ENCODE data around the gene TUBA3E.
"Not testable (repeated sequence)": the region's sequence is repeated elsewhere in the genome, so short reads cannot be mapped to it uniquely, and the experiment has no call there.

Gene TUBA3E

DNA sequence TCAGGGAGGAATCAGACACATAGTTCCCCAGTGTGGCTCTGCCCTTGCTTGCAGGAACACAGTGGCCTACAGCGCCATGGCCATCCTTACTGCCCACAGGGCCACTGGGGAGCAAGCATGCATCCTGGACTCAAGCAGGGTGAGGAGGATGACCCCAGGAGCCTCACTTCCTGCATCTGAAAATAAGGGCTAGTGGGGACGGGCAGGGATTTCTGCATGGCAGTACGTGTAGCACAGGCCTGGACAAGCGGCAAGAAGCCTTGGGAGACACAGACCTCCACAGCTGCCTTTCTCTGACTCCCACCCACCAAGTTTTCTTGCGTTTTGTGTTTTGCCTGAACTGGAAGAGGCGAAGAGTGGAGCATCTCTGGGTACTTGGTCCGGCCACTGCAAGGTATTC, 35.8 kb downstream of the TUBA3E start:
- DNase-seq (ENCODE audit: low read depth) = not testable (repeated sequence)

DNA sequence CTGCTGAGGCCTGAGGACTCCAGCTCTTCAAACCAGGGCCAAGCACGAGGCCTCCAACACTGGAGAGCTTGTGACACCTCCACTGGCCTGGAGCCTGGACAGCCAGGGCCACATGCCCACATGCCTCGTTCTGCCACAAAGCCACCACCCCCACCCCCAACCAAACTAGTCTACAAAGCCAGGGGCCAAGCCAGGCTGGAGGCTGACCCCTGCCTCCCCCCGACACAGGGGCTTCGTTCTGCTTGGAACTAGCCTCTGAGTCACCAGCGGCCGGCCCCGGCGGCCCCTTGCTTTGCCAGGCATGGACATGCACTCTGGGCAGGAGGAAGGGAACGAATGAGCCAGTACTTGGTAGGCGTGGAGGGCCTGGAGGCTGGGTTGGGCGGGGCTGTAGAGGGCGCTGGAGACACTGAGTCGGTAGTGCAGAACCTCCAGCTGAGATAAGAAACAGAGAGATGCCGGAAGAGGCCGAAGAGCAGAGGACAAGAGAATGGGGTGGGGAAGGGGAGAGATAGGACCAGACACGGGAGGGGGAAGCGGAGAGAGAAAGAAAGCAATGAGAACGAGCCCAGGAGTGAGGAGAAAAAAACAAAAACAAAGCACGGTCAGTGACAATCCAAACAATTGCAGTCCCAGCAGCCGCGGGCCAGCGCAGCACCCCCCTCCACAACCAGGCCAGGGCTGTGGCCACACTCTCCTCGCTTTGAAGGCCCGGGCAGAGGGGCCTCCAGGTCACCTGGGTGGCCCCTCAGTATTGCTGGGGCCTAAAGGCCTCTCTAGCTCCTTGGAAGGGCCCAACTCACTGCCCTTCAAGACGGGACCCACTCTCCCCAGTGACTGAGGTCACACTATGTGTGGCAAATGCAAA, 37.2 kb downstream of the TUBA3E start:
- DNase-seq (ENCODE audit: low read depth) = not testable (repeated sequence)

DNA sequence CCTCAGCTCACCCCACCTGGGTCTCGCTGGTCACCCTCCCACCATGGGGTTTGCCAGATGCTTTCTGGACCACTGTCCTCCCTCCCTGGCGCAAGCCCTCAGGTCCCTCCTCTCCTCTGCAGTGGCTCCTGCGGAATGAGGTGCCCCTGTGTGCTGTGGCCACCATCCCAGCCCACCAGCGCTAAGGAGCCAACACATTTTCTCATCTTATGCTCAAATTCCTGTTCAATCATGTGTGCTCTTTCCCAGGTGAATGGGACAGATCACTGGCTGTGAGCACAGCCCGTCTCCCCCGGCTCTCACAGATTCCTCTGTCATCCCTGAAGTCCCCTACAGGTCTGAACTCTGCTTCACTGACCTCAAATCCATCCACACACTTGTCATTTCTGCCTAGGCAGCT, 38.1 kb downstream of the TUBA3E start:
- DNase-seq (ENCODE audit: low read depth) = no peak

DNA sequence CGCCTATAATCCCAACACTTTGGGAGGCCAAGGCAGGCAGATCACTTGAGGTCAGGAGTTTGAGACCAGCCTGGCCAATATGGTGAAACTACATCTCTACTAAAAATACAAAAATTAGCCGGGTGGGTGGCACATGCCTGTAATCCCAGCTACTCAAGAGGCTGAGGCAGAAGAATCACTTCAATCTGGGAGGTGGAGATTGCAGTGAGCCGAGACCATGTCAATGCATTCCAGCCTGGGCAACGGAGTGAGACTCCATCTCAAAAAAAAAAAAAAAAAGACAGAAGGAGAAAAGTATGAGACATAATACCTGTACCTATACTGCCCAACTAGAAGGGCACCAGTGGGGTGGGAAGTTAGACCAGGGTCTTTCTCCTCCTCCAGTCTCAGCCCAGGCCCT, 38.9 kb downstream of the TUBA3E start:
- DNase-seq (ENCODE audit: low read depth) = not testable (repeated sequence)

DNA sequence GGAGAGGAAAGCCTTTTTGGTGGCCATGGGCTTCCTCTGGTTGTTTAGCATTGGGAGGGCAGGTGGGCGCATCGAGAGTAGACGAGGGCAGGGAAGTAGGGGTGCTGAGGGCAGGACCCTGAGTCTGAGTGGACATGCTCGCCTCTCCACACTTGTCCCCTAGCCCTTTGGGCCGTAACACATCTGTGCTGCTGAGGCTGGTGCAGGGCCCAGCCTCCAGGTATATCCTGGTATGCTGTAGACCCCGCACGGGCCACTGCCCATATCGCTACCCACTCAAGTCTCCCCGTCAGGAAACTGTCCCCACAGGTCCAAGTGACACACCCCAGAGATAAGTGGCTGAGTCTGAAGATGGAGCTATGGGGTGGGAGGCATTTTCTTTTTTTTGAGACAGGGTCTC, 39.6 kb downstream of the TUBA3E start:
- no peak for DNase-seq (ENCODE audit: low read depth)

DNA sequence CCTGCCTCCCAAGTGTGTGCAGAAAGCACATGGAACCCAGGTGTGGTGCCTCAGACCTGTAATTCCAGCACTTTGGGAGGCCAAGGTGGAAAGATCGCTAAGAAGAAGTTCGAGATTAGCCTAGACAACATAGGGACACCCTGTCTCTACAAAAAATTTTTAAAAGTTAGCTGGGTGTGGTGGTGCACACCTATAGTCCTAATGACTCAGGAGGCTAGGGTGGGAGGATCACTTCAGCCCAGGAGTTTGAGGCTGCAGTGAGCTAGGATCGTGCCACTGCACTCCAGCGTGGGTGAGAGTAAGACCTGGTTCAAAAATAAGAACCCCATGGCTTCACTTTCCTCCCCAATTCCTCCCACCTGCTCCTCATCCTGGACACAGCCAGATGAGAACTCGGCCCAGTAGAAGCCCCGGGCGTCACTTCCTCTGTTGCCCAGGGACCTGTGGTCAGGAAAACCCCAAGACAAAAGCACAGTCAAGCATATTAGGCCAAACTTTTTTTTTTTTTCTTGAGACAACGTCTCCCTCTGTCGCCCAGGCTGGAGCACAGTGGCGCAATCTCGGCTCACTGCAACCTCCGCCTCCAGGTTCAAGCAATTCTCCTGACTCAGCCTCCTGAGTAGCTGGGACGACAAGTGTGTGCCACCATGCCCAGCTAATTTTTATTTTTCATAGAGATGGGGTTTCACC, 40.3 kb downstream of the TUBA3E start:
- DNase-seq (ENCODE audit: low read depth) = not testable (repeated sequence)

DNA sequence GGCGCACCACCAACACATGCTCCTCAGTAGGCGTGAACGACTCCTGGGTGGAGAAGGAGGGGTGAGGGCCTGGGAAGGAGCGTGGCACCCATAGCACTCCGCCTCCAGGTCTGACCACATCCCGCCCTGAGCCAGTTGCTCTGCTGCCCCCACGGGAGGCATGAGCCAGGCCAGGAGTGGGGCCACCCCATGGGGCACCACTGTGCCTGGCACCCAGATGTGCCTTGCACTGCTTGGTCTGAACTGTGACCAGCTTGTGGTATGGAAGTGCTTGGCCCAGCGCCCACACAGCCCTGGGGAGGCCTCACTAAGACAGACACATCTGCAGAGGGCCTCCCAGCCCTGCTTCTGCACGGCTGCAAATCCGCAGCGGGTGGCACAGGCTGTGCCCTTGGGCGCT, 40.9 kb downstream of the TUBA3E start:
- DNase-seq (ENCODE audit: low read depth) = not testable (repeated sequence)

DNA sequence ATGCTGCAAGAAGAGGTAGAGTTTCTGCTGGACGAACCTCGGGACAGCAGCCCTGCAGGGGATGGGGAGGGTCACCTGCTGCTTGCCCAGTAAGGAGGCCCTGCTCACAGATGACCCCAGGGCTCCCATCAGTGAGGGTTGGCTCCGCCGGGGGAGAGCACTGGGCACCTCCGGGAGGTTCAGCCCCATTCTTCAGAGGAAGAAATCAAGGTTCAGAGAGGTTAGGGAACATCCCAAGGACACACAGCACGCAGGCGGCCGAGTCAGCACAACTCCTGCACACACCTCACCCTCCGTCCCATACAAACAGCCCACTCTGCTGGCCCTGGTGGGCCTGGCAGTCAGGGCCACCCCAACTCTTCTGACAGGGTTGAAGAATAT, 41.6 kb downstream of the TUBA3E start:
- no peak for DNase-seq (ENCODE audit: low read depth)

DNA sequence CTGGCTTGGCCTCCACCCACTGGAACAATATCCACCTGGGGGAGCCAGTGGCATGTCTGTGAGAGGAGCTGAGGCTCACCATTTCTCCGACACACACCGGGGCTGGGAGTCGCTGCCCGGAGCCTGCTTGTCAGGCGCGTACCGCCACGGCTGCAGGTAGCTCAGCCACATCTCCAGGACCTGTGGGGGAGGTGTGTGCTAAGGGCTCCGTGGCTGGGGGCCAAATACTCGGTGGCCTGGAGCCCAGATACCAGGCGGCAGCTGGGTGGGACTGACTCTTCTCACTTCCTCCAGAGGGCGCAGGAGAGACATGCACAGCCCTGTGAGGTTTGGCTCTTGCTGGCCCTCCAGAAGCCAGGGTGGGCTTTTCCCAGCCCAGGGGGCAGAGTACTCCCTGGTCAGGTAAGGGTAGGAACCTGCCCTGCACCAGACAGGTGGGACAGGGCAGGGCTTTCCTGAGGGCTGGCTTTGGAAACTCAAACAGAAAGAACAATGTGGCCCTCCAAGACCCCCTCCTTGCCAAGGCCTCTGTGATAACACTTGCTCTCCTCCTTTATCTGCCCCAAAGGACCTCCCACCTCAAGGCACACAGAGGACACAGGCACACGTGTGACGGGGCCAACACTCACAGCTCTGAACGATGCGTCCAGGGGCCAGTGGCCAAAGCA, 42.1 kb downstream of the TUBA3E start:
- DNase-seq (ENCODE audit: low read depth) = not testable (repeated sequence)

DNA sequence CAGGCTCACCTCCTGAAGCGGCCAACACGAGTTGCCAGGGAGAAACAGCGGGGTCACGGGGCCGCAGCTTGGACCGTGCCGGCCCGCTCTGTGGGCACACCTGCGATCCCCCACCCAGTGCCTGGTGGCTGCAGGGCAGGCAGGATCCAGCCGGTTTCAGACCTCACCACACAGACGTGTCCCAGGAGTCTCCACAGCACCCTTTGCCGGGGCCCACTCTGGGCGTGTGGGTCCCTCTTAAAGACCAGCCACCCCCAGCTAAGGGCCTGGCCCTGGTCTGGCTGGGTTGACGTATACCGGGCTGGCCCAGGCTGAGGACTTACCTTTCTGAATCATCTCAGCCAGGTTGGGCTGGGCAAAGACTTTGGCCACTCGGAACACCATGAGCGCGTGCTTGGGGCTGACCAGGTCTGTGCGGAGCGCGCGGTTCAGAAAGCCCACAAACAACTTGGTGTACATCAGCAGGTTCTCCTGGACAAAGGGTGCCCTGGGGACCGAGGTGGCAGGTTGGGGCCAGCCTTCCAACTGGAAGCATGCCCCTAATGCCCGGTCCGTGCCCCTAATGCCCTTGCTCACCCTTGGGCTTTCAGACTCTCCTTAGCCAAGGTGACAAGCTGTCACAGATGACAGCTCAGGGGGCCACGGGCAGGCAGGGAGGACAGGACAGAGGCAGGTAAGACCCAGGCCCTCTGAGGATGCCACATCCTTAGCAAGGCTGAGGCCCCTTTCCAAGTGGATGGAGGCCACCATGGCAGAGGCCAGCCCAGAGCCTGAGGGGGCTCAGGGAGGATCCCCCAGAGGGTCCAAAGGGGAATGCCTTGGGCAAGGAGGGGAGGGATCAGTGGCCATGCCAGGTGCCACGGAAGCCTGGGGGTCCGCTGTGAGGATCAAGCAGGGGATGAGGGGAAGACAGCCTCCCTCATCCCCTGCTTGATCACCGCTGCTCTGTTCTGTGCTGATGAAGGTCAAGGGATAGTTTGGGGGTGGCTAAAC, 43.2 kb downstream of the TUBA3E start:
- DNase-seq (ENCODE audit: low read depth) = no peak

DNA sequence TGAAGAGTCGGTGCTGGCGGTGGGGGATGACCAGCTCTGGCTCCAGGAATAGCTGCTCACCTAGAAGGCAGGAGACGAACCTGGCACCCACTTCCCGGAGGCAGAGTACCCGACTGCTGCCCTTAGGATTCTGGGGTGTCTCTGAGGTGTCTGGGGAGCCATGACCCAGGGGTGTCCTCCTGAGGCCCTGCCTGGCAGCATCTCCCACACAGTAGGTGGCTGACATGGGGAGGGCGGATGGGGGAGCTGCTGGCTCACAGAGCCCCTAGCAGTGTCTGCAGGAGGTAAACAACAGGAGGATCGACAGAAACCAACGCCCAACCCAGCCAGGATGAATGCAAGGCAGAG, 43.8 kb downstream of the TUBA3E start:
- not testable (repeated sequence) for DNase-seq (ENCODE audit: low read depth)

DNA sequence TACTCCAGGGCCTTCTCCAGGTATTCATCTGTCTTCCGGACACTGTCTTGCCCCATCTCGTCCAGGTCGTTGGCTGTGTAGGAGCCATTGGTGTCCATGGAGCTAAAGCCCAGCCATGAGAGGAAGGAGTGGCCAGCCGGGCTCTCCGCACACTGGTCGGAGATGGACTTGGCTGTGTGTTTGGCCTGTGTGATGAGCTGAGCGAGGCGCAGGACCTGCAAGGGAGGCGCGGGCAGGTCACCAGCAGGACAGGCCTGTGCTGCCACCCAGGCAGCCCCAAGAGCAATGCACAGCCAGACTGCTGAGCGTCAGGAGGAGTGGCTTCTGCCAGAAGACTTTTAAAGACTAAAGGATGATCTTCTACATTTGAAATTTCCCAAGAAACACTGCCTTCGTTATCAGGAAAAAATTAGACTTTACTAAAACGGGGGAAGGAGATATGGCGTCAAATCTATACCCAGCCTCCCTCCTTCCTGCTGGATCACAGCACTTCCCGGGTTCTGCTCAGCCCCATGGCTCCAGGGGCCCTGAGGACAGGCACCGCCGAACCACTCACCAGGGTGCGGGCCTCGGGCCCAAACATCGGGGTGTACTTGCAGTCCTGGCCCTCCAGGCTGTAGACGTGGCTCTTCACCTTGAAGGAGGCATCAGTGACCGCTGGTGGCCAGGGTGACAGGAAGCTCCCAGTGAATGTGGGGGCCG, 44.4 kb downstream of the TUBA3E start:
- DNase-seq (ENCODE audit: low read depth) = not testable (repeated sequence)

DNA sequence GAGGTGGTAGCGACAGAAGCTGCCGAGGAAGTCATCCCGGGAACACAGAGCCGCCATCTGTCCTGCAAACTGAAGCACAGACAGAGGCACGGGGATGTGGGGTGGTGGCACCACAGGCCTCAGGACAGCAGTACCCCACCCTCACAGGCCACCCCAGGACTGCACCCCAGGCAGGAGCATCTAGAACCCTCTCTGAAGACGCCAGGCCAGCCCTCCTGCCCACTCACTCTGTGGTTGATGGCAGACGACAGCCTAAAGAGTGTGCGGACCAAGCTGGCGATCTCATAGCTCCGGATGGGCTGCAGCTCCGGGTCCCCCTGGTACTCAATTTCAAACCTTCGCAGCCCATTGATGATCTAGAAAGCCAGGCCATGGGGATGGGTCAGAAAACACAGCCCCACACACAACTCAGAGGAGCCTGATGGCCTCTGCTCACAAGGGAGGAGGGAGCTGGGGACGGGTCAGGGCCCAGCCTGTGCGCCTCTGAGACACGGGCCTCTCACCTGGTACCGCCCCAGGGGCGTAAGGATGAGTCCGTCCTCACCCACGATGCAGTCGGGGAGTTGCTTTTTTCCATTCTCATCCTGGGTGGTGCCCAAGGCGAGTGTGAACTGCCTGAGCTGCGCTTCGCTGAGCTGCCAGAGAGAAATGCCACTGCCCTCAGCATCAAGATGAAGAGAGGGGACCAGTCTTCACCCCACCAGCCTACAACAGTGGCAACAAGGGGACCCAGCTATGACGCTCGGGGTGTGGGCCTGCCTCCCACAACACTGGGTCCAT, 45.2 kb downstream of the TUBA3E start:
- DNase-seq (ENCODE audit: low read depth) = no peak

DNA sequence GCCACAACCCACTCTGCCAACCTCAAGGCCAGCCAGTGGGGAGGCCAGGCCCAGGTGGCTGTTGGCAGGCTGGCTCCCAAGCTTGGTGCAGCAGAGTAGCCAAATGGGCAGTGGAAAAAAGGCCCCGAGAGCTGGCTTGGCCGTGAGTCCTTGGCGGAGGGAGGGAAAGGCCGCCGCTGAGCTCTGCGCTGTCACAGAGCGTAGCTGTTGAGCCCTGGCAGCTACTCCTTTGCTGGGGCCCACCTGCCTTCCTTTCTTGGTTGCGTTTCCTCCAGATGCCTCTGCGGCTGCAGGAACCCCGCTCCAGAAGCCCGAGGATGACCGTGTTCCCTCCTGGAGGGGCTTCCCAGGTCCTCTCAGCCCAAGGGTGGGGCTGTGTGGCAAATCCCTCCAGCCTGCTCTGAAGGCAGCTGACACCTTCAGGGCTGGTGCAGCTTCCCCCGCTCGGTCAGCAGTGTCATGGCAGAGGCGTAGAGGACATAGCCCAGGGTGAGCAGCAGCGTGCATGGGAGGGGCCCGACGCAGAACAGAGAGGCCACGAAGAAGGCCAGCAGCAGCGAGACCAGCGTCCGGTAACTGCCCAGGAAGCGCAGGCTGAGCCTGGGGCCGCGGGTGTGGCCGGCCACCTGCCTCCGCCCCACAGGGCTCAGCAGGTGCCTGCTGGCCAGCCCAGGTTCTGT, 46.0 kb downstream of the TUBA3E start:
- not testable (repeated sequence) for DNase-seq (ENCODE audit: low read depth)

DNA sequence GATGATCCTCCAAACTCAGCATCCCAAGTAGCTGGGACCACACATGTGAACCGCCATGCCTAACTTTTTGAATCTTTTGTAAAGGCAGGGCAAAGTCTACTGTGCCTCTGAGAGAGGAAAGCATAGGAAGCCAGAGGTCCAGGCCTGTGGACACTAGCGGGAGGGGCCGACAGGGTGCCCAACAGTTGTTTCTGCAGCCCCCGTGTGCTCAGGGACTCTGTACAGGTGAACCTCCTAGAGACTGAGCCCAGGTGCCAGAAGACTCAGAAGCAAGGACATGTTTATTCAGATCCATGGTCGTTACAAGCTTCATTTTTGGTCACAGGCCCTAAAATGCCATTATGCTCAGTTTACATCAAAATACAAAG, 47.1 kb downstream of the TUBA3E start:
- not testable (repeated sequence) for DNase-seq (ENCODE audit: low read depth)

DNA sequence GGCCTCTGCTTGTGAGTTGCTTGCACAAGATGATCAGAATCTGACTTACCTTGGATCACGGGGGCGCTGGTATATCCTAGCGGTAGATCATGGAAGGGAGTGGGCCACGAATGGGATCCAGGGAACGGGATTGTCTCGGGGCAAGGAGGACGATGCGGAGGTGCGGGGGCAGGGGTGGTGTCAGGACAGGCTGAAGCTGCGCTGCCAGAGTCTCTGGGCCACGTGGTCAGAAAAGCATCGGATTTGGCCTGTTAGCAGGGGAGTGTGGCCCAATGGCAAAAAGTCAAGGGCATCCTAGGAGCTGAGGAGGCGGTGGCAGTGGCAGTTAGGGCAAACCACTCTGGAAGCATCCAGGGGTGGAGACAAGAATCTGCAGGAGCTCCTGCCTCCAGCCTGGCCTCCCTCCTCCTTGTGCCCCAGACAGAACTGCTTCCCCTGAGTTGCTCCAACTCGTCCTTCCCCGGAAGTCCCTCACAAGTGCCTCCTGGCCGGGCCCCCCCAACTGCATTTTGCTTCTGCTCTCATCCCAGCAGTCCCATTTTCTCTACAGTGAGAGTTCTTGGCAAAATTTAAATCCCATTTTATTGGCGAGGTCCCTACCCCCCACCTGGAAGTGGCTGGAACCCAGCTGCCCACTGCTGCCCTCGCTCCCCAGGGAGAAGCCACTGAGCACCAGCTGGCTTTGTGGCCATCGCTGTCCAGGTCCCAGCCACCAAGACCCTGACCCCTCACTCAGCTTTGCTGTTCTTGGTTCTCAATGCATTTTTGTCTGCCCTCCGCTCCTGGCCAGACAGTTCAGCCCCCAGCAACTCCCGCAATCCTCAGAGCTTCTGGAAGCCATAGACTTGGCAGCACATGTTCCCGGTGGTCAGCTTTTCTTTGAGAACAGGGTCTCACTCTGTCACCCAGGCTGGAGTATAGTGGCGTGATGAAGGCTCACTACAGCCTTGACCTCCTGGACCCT, 47.8 kb downstream of the TUBA3E start:
- DNase-seq (ENCODE audit: low read depth) = no peak

DNA sequence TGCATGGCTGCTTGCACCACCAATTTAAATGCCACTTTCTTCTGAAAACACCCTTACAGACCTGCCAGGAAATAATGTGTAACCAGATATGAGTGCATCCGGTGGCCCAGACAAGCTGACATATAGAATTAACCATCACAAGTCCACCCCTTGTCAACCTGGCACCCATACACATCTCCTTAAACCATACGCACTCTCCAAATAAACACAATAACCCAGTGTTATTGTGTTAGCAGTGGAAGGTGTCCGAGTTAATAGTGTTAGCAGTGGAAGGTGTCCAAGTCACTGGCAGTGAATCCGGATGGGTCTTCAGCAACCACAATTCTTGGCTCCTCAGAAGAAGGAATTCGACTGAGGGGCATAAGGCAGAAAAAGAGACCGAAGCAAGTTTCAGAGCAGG, 49.7 kb downstream of the TUBA3E start:
- DNase-seq (ENCODE audit: low read depth) = not testable (repeated sequence)

DNA sequence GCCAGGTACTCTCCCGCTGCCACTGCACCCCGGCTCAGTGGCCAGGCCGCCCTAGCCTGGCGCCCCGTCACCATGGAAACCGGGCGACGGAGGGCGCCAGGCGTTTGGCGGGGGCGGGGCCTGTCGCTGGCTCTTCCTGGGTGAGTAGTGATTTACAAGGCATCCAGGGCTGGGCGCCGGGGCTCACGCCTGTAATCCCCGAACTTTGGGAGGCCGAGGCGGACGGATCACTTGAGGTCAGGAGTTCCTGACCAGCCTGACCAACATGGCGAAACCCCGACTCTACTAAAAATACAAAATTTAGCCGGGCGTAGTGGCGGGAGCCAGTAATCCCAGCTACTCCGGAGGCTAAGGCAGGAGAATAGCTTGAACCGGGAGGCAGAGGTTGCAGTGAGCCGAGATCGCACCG, 53.2 kb downstream of the TUBA3E start, which contains the start of gene CCDC74B:
CCDC74B (minus strand) TSS at position 107 of the 409 bp plus-strand sequence. CDS start 116 bp downstream, outside the sequence.
- DNase-seq (ENCODE audit: low read depth) = peak; percentile 33

Measured in activated T-helper 1 cell treated with Interleukin-2 at 50 U/mL for 16 hours (primary cell).